DMS 273 treated with DMSO at 0.1 percent for 48 hours (cell line): ENCODE results near the gene ETS1.

Source experiments
- DNase-seq: peaks from one replicate; lab custom pipeline; 2025; lab: John Stamatoyannopoulos, UW

The ETS1 gene

DNA sequence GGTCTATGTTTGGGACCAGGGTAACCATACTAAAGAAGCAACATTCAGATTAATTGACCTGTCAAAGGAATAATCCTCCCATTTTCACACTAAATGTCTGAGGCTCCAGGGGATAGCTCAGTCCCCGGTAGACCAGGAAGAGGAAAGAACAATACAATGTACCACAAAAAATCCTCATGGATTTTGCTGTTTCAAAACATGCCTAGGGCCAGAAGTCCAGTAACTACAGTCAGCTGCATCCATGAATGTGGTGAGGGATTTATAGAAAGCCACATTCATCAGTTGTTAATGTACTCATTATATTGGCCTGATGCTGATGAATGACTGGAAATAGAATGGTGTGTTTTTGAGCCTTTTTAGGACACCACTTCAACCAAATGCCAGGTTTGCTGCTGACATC, 6.9 kb upstream of the ETS1 start:
- no peak for DNase-seq

- DNase-seq, result no peak
Observed at GRCh38 chr11:128593281-128593680, 5.9 kb upstream of the ETS1 start.

GRCh38 chr11:128592454-128592853, 5.1 kb upstream of the ETS1 start:
- no peak for DNase-seq

- DNase-seq, result no peak
Observed at GRCh38 chr11:128590587-128590986, 3.2 kb upstream of the ETS1 start.

GRCh38 chr11:128589998-128590397, 2.6 kb upstream of the ETS1 start:
- DNase-seq, result no peak

GRCh38 chr11:128588093-128588492, 735 bp upstream of the ETS1 start:
- no peak for DNase-seq

- no peak for DNase-seq
Observed at GRCh38 chr11:128586689-128587088, 669 bp downstream of the ETS1 start.

- DNase-seq, result no peak
Observed at GRCh38 chr11:128585498-128586238, 1.7 kb downstream of the ETS1 start.

DNA sequence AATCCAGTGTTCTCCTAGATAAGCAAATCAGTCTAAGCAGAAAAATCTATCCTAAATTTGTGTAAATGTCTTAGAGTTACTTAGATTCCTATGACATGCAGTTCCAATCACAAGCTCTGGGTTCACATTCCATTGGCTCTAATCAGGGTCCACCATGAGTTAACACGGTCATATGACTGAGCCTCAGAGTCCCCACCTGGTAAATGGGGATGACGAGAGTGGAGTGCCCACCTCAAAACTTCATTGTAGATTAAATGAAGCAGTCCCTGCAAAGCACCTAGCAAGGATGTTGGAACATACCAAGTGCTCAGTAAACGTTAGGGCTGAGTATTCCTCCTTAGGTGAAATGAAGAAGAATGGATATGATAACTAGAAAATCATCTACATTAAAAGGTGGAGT, 3.1 kb downstream of the ETS1 start:
- DNase-seq, result no peak

DNA sequence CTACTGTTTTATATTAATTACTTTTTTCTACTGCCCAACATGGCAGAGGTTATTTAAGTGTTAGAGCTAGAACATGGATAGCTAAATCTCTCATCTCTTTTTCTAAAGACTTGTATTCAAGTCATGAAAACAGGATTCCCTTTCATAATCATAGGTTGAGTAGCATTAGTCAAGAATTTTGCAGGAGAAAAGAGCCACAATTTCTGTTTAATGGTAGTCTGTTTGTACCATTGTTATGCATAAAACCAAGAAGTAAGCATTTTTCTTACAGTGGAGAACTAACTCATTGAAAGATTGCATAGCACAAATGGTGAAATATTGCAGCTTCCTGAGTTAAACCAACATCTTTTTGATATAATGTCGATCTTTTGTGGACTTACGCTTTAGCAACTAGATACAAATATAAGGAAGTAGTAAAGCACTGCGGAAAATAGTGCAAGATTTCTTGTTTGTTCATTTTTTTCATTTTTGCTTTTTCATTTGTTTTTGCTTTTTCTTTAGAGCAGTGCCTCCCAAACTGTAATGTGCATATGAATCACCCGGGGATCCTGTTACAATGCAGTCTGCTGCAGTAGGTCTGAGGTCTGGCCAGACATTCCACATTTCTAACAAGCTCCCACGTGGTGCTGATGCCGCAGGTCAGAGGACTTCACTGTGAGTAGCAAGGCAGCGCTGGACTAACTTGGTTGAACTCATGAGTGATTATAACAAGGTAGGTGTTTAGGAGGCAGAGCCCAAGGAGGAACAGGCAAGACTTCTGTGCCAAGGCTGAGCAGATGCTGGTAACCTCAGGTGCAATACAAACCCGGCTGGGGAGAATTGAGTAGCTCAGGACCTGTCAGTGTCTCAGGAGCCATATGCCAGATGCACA, 4.6 kb downstream of the ETS1 start:
- DNase-seq, result peak; percentile 48

GRCh38 chr11:128581561-128582272, 5.6 kb downstream of the ETS1 start:
- DNase-seq, result no peak

DNA sequence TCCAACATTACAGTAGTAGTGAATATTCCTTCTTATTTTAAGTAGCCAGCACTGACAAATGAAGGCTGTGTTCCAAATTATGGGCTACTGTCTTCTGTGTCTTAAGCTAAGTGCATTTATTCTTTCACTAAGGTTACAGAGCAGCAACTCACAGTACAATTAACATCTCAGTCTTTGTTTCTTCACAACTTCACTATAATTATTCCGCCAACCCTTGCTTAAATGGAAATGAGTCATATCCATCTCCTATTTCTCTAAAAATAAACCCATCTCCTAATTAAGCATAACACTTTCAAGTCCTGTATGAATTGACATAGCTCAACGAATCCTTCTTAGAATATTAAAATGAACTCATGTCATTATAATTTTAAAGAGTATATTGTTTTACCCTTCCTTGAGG, 6.7 kb downstream of the ETS1 start:
- DNase-seq, result no peak

DNA sequence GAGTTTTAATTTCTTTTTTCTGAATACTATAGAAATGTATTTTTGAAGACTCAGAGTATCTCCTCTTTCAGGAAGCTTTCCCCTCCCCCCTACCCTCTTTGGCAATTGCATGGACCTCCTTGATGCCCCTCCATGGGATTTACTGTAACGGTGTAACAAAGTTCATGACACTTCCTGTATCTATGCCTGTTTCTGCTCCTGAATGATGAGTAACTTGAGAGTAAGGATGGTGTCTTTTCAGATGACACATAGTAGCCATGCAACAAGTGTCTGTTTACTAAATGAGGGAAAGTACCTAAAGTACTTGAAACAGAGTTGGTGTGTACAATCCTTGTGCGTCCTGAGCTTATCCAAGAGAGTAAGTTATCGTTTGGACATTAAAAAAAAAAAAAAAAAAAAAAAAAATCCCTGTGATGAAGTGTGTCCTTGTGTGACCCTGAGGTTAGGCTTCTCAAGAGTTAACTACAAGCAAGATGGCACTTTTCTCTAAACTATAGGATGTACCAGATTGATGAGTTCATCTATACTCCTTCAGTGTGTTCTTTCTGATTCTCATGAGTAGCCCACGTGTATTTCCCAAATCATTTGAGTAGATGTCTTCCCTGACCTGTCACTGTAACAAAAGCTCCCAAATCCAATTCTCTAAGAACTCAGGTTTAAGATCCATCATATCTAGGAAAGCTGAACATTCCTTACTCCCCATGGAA, 7.4 kb downstream of the ETS1 start:
- DNase-seq, result no peak

GRCh38 chr11:128576555-128576954, 10.8 kb downstream of the ETS1 start:
- DNase-seq, result no peak

GRCh38 chr11:128575961-128576350, 11.4 kb downstream of the ETS1 start:
- DNase-seq, result no peak

DNA sequence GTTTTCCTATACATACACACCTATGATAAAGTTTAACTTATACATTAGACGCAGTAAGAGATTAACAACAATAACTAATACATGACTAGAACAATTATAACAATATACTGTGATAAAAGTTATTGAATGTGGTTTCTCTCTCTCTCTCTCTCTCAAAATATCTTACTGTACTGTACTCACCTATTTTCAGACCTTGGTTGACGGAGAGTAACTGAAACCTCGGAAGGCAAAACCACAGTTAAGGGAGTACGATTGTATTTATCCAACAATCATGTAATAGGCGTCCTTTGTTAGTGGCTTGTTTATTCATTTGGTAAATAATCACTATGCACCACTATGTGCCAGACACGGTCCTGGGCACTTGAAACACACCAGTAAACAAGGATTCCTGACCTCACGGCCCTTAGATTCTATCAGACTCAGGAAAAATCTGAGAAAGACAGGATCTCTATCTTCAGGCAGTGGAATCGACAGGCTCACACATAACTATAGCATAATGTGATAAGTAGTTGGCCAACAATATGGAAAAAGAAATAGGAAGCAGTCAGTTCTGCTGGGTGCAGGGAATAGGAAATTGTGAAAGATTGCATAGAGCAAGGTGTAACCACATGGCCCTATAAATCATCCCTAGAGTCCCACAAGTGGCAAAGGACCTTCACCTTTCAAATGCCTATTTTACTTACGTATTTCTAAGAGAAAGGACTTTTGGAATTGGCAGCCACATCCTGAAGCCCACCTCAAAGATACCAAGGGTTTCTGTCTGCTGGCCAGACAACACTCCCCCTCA, 12.0 kb downstream of the ETS1 start:
- DNase-seq, result no peak

DNA sequence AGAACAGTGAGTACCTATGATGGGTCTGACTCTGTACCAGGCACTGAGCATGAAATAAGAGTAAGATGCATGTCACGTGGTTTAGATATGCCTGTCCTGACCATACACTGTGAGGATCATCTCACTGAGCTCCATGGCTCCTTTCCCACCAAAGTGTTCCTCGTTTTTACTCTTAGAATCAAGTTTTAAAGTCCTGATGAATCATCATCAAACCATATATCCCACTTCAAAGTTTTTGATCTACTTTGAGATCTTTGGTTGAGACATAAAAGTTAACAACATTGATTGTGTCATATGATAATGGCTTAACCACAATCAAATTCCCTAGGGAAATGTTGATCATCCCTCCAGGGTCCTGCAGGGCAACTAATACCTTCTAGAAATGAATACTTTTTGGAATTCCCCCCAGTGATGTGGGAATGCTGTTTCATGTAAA, 12.8 kb downstream of the ETS1 start:
- no peak for DNase-seq

- DNase-seq, result no peak
Observed at GRCh38 chr11:128573638-128574037, 13.7 kb downstream of the ETS1 start.

DNA sequence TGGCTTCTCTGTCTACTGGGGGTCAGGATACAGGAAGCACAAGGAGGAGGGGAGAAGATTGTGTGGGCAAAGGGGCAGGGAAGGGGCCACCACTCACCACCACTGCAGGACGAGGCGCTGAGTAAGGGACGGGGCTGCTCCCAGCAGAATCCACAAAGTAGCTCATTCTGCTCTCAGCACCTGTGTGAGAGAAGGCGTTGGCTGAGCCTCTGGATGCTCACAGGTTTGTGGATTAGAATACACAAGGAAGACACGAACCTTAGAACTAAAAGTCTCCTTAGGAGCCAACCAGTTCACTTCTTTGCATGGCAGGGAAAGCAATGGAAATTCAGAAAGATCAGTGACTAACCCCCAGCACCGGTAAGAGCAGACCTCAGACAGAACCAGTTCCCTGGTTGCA, 14.4 kb downstream of the ETS1 start:
- no peak for DNase-seq

DNA sequence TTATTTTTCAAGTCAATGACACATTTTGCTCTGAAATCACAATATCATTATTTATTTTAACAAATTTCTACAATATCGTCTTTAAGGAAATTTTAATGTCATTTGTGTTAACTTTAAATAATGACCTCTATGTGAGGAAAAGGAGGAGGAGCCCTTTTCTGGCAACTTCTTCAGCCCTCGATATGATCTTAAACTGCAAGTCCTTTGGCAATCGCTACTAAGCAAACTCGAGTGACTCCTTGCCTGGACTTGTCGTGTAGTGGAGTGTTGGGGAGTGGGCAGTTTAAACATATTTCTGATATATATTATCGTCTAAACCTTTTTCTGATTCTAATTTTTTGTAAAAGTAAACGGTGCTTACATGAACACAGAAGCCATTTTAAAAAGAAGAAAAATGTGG, 16.7 kb downstream of the ETS1 start:
- no peak for DNase-seq

DNA sequence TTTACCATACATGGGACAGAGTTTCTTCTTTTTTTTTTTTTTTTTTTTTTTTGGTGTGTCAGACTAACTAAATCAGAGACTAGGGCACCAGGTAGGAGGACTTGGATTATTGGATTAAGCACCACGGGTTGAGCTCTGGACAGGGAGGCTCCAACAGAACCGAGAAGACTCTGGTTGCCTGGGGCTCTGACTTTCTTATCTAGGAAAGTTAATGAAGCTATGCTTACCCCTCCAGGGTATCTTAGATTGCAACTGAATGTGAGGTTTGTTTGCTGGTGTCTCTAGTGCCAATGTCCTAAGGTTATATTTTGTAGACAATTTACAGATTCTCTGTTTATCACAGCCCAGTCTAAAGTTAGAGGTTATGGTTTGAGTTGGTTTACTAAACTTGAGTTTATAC, 18.1 kb downstream of the ETS1 start:
- DNase-seq, result no peak
